ENCODE measurements around the gene PDE4B.

The PDE4B gene

GRCh38 chr1:66348776-66349175, 556.1 kb downstream of the PDE4B start:
- H3K9ac ChIP-seq, result no peak overlapping the region
- no peaks in the 10 kb centered on the region for H3K27me3 ChIP-seq (ENCODE audit: control insufficient read depth, insufficient read depth, low read length)
- H3K4me1 ChIP-seq, result no peaks in the 10 kb centered on the region
- no peaks in the 10 kb centered on the region for H3K79me2 ChIP-seq
- no peak overlapping the region for H3K4me3 ChIP-seq (ENCODE audit: low read depth, low read length)
- H2AFZ ChIP-seq, result no peak overlapping the region
- no peaks in the 10 kb centered on the region for H3K9me3 ChIP-seq (ENCODE audit: control insufficient read depth, low read length)
- no peak for TF ChIP-seq CTCF (IDR thresholded peaks at IDR 0.05)
- no peaks in the 10 kb centered on the region for H3K36me3 ChIP-seq (ENCODE audit: control insufficient read depth, insufficient read depth, low read length)
- H3K4me2 ChIP-seq (ENCODE audit: low read length), result no peak overlapping the region
- H3K27ac ChIP-seq, result no peak overlapping the region

- Histone ChIP-seq H3K4me3 (ENCODE audit: low read depth, low read length) (no peak overlapping the region), H3K9ac (no peak overlapping the region), H3K27ac (no peak overlapping the region), H3K27me3 (ENCODE audit: control insufficient read depth, insufficient read depth, low read length) (no peaks in the 10 kb centered on the region), H2AFZ (no peak overlapping the region), H3K9me3 (ENCODE audit: control insufficient read depth, low read length) (no peaks in the 10 kb centered on the region), H3K4me2 (ENCODE audit: low read length) (no peak overlapping the region), H3K36me3 (ENCODE audit: control insufficient read depth, insufficient read depth, low read length) (no peaks in the 10 kb centered on the region), H3K4me1 (no peaks in the 10 kb centered on the region), H3K79me2 (no peaks in the 10 kb centered on the region)
- TF ChIP-seq CTCF (IDR thresholded peaks at IDR 0.05), result no peak
Measured at GRCh38 chr1:66349242-66349641, 556.5 kb downstream of the PDE4B start.

- H3K79me2 ChIP-seq, result no peaks in the 10 kb centered on the region
- no peaks in the 10 kb centered on the region for H3K9me3 ChIP-seq (ENCODE audit: control insufficient read depth, low read length)
- TF ChIP-seq CTCF (IDR thresholded peaks at IDR 0.05), result no peak
- H3K4me1 ChIP-seq, result no peaks in the 10 kb centered on the region
- no peak overlapping the region for H3K9ac ChIP-seq
- no peaks in the 10 kb centered on the region for H3K27me3 ChIP-seq (ENCODE audit: control insufficient read depth, insufficient read depth, low read length)
- H2AFZ ChIP-seq, result no peak overlapping the region
- no peak overlapping the region for H3K4me2 ChIP-seq (ENCODE audit: low read length)
- H3K4me3 ChIP-seq (ENCODE audit: low read depth, low read length), result no peak overlapping the region
- H3K36me3 ChIP-seq (ENCODE audit: control insufficient read depth, insufficient read depth, low read length), result no peaks in the 10 kb centered on the region
- peak overlapping the region; percentile 29 for H3K27ac ChIP-seq
Measured at GRCh38 chr1:66350001-66350547, 557.4 kb downstream of the PDE4B start.

GRCh38 chr1:66351478-66351877, 558.8 kb downstream of the PDE4B start:
- Histone ChIP-seq H3K4me2 (ENCODE audit: low read length) (no peak overlapping the region), H3K4me1 (no peaks in the 10 kb centered on the region), H3K27ac (no peak overlapping the region), H3K27me3 (ENCODE audit: control insufficient read depth, insufficient read depth, low read length) (no peaks in the 10 kb centered on the region), H3K36me3 (ENCODE audit: control insufficient read depth, insufficient read depth, low read length) (no peaks in the 10 kb centered on the region), H3K79me2 (no peaks in the 10 kb centered on the region), H2AFZ (no peak overlapping the region), H3K9me3 (ENCODE audit: control insufficient read depth, low read length) (no peaks in the 10 kb centered on the region), H3K9ac (no peak overlapping the region), H3K4me3 (ENCODE audit: low read depth, low read length) (no peak overlapping the region)
- no peak for TF ChIP-seq CTCF (IDR thresholded peaks at IDR 0.05)

GRCh38 chr1:66351913-66352312, 559.2 kb downstream of the PDE4B start:
- Histone ChIP-seq H3K79me2 (no peaks in the 10 kb centered on the region), H3K9me3 (ENCODE audit: control insufficient read depth, low read length) (no peaks in the 10 kb centered on the region), H3K27me3 (ENCODE audit: control insufficient read depth, insufficient read depth, low read length) (no peaks in the 10 kb centered on the region), H3K4me1 (no peaks in the 10 kb centered on the region), H3K9ac (no peak overlapping the region), H3K36me3 (ENCODE audit: control insufficient read depth, insufficient read depth, low read length) (no peaks in the 10 kb centered on the region), H3K27ac (no peak overlapping the region), H2AFZ (no peak overlapping the region), H3K4me2 (ENCODE audit: low read length) (no peak overlapping the region), H3K4me3 (ENCODE audit: low read depth, low read length) (no peak overlapping the region)
- no peak for TF ChIP-seq CTCF (IDR thresholded peaks at IDR 0.05)

All from parathyroid adenoma (tissue), 2 donors.